Measurements from ENCODE around the gene KRTAP12-2.

The KRTAP12-2 gene

GRCh38 chr21:44623575-44623974 lies 43.2 kb downstream of the KRTAP12-2 start:
- no peak for DNase-seq

- DNase-seq = no peak
Observed at GRCh38 chr21:44619886-44620285, 46.8 kb downstream of the KRTAP12-2 start.

DNA sequence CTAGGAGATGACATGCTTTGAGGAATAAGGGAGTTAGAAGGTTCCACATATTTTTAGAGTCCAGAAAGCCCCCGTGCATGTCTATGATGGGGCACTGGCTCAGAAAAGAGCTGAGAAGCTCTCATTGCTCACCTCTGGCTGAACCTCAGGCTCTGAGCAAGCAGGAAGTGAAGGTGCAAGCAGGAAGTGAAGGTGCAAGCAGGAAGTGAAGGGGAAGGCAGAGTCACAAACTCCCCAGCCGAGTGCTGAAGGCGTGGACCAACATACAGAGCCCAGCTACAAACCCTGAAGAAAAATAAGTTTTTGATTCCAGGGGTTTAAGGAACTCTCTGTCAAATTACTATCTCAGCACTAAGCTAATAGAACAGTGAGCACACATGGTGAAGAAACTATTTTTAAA lies 47.8 kb downstream of the KRTAP12-2 start:
- DNase-seq = no peak

- no peak for DNase-seq
Observed at GRCh38 chr21:44618504-44618903, 48.2 kb downstream of the KRTAP12-2 start.

- DNase-seq = no peak
Observed at GRCh38 chr21:44617071-44617501, 49.6 kb downstream of the KRTAP12-2 start.

- no peak for DNase-seq
Observed at GRCh38 chr21:44616591-44616926, 50.2 kb downstream of the KRTAP12-2 start.
